Kidney tubule cell (primary cell): Measurements from ENCODE around the gene BTNL2.
"Not testable (repeated sequence)": the region's sequence is repeated elsewhere in the genome, so short reads cannot be mapped to it uniquely, and the experiment has no call there.

Experiments
- DNase-seq: peaks from one replicate; pipeline ENCODE4 v3.0.0-alpha.2; 2018; ENCODE audit warnings: low spot score

Gene BTNL2

GRCh38 chr6:32370505-32370904, 36.5 kb downstream of the BTNL2 start:
- DNase-seq, result peak; percentile 13

GRCh38 chr6:32369660-32370059, 37.3 kb downstream of the BTNL2 start:
- peak; percentile 88 for DNase-seq

- DNase-seq, result no peak
Observed at GRCh38 chr6:32367644-32368043, 39.3 kb downstream of the BTNL2 start.

- not testable (repeated sequence) for DNase-seq
Observed at GRCh38 chr6:32359225-32359624, 47.8 kb downstream of the BTNL2 start.

- DNase-seq, result not testable (repeated sequence)
Observed at GRCh38 chr6:32358548-32358947, 48.4 kb downstream of the BTNL2 start.

GRCh38 chr6:32355018-32355417, 52.0 kb downstream of the BTNL2 start:
- DNase-seq, result no peak

GRCh38 chr6:32353348-32353747, 53.6 kb downstream of the BTNL2 start:
- no peak for DNase-seq
